A549 (cell line): ENCODE data around the gene LIPH. TPM values are rescaled to one million over a fixed set of nuclear protein-coding genes. Genes with fewer than 3 reads are reported as not detected.
A peak's percentile ranks its signal among the peaks of the same experiment; 100 is the strongest.

ENCODE experiments used
- ATAC-seq, 2 experiments: fragments of 200-7000 bp in 1 of 2; fragments of >200 bp in 1 of 2; cut with Nextera tagmentation in 1 of 2; cut with Tn5 transposase in 1 of 2; 3 replicates each; pipeline versions ENCODE4 v1.8.0 to v1.9.1; 2018 to 2020; ENCODE audit warnings: mild to moderate bottlenecking in 1 of 2, moderate library complexity in 1 of 2
- CTCF ChIA-PET: fragments of 300-600 bp; sonication (Branson Sonifier 250); formaldehyde crosslinking; extraction: SDS; loops from one replicate; lab custom pipeline; 2021; ENCODE audit warnings: antibody characterized with exemption, inconsistent platforms; lab: Yijun Ruan, JAX
- POLR2A ChIA-PET: fragments of 350-600 bp; formaldehyde crosslinking; extraction: SDS; loops from one replicate; lab custom pipeline; 2021; ENCODE audit warnings: antibody characterized with exemption, inconsistent platforms; lab: Yijun Ruan, JAX
- DNase-seq, 2 experiments: peaks; one replicate each; pipeline versions ENCODE4 v3.0.0 to v3.0.0-alpha.2; 2011 to 2016; ENCODE audit warnings: low read depth in 1 of 2, low spot score in 1 of 2
- FAIRE-seq: peaks from 2 replicates; lab custom pipeline; 2011; peaks lifted over from hg19 to GRCh38; lab: Jason Lieb, UNC
- H3K27ac ChIP-seq, 2 experiments: fragments of >200 bp; sonication (Bioruptor Twin); formaldehyde crosslinking; 3 replicates each; pipeline ENCODE4 v1.5.1; 2016 to 2017
- H3K4me1 ChIP-seq: fragments of >200 bp; sonication (Bioruptor Twin); formaldehyde crosslinking; 3 replicates; pipeline ENCODE4 v1.6.1; 2016
- H3K4me2 ChIP-seq: fragments of >200 bp; sonication (Bioruptor Twin); formaldehyde crosslinking; 3 replicates; pipeline ENCODE4 v1.6.1; 2016
- H3K4me3 ChIP-seq: fragments of >200 bp; sonication (Bioruptor Twin); formaldehyde crosslinking; 3 replicates; pipeline ENCODE4 v1.5.1; 2016
- H3K9me3 ChIP-seq: fragments of >200 bp; sonication (Bioruptor Twin); formaldehyde crosslinking; 3 replicates; pipeline ENCODE4 v1.6.1; 2016
- CBX2 ChIP-seq: fragments of 200-600 bp; sonication (generic); IDR thresholded peaks from 2 replicates; pipeline ENCODE4 v1.6.1; 2016; ENCODE audit warnings: low read depth, mild to moderate bottlenecking, borderline replicate concordance
- E2F6 ChIP-seq: IDR thresholded peaks from 2 replicates; pipeline ENCODE4 v1.6.1; 2012; ENCODE audit warnings: low read depth, borderline replicate concordance
- EP300 ChIP-seq, 2 experiments: fragments of >200 bp; sonication (Bioruptor Twin); formaldehyde crosslinking; IDR thresholded peaks; 2 replicates in 1 of 2; 3 replicates in 1 of 2; pipeline ENCODE4 v1.6.1; 2016 to 2017
- FOSB ChIP-seq: fragments of 250-450 bp; sonication (Bioruptor Pico); IDR thresholded peaks from 2 replicates; pipeline ENCODE4 v1.5.0; 2020; ENCODE audit warnings: mild to moderate bottlenecking, moderate library complexity
- GATA3 ChIP-seq: IDR thresholded peaks from 2 replicates; pipeline ENCODE4 v1.6.1; 2012; ENCODE audit warnings: borderline replicate concordance
- HEYL ChIP-seq: fragments of 250-450 bp; sonication (Bioruptor Pico); IDR thresholded peaks from 2 replicates; pipeline ENCODE4 v1.8.0; 2021; ENCODE audit warnings: mild to moderate bottlenecking, moderate library complexity
- HOXA7 ChIP-seq: fragments of 250-450 bp; sonication (Bioruptor Pico); IDR thresholded peaks from 2 replicates; pipeline ENCODE4 v1.5.0; 2020; ENCODE audit warnings: mild to moderate bottlenecking, moderate library complexity
- JUNB ChIP-seq: fragments of >200 bp; sonication (Bioruptor Twin); formaldehyde crosslinking; IDR thresholded peaks from 2 replicates; pipeline ENCODE4 v1.6.1; 2016
- KDM1A ChIP-seq: fragments of 200-600 bp; sonication (generic); IDR thresholded peaks from 2 replicates; pipeline ENCODE4 v1.6.1; 2016; ENCODE audit warnings: low read depth, mild to moderate bottlenecking
- MAFK ChIP-seq: fragments of 450-650 bp; IDR thresholded peaks from 2 replicates; pipeline ENCODE4 v1.6.1; 2014; ENCODE audit not compliant: partially characterized antibody
- NR3C1 ChIP-seq: fragments of >200 bp; sonication (Bioruptor Twin); formaldehyde crosslinking; IDR thresholded peaks from 3 replicates; pipeline ENCODE4 v1.6.1; 2017
- PHF8 ChIP-seq: fragments of 200-600 bp; sonication (generic); IDR thresholded peaks from 2 replicates; pipeline ENCODE4 v1.6.1; 2016; ENCODE audit warnings: low read depth, mild to moderate bottlenecking, antibody characterized with exemption, moderate library complexity, borderline replicate concordance
- POLR2A ChIP-seq: IDR thresholded peaks from 2 replicates; pipeline ENCODE4 v1.6.1; 2012; ENCODE audit warnings: mild to moderate bottlenecking, low read length
- RAD21 ChIP-seq, 2 experiments: fragments of >200 bp in 1 of 2; sonication (Bioruptor Twin) in 1 of 2; formaldehyde crosslinking in 1 of 2; IDR thresholded peaks in 1 of 2; conservative IDR thresholded peaks in 1 of 2; 2 replicates in 1 of 2; 3 replicates in 1 of 2; pipeline ENCODE4 v1.6.1; 2012 to 2018; ENCODE audit warnings: inconsistent platforms in 1 of 2
- RFX5 ChIP-seq: fragments of 450-650 bp; IDR thresholded peaks from 2 replicates; pipeline ENCODE4 v1.7.1; 2014; ENCODE audit warnings: antibody characterized with exemption, mild to moderate bottlenecking, moderate library complexity
- TP53 ChIP-seq: fragments of 250-450 bp; sonication (Bioruptor Pico); IDR thresholded peaks from 2 replicates; pipeline ENCODE4 v1.5.0; 2021; ENCODE audit warnings: mild to moderate bottlenecking, moderate library complexity
- USF2 ChIP-seq: fragments of 450-650 bp; IDR thresholded peaks from 2 replicates; pipeline ENCODE4 v1.6.1; 2014; ENCODE audit warnings: antibody characterized with exemption
- ZNF302 ChIP-seq: fragments of 250-450 bp; sonication (Bioruptor Pico); IDR thresholded peaks from 2 replicates; pipeline ENCODE4 v1.9.0; 2021; ENCODE audit warnings: inconsistent platforms, mild to moderate bottlenecking, moderate library complexity
- ZSCAN20 ChIP-seq: fragments of 250-450 bp; sonication (Bioruptor Pico); IDR thresholded peaks from 2 replicates; pipeline ENCODE4 v1.8.0; 2022; ENCODE audit warnings: mild to moderate bottlenecking, moderate library complexity
- WGBS: methylation state at CpG from one replicate; pipeline ENCODE4 v1.1.6; 2017; ENCODE audit errors: missing lambda C conversion rate; 5-methylcytosine and 5-hydroxymethylcytosine counted together
- polyA plus RNA-seq, 4 experiments: library from polyadenylated mRNA; depleted of rRNA in 3 of 4; stranded (reverse); fragments of >200 nt; fragmentation: RNase III in 1 of 4; extraction: RNeasy Plus Mini Kit Qiagen cat#74134 plus additional on column Dnase treatment in 1 of 4; gene quantifications; 2 replicates in 3 of 4; 3 replicates in 1 of 4; pipeline ENCODE4 v1.2.3, GENCODE V29; 2011 to 2017

Gene LIPH
- polyA plus RNA-seq, 2 of the 4 experiments (the other 2 are of a cell fraction), result 6.9 to 34.9 TPM

GRCh38 chr3:185526349-185526951, 25.9 kb downstream of the LIPH start:
- FAIRE-seq (no peak), ATAC-seq (no peak), DNase-seq (no peak)
- H3K9me3 ChIP-seq, result no peaks in the 10 kb centered on the region
- TF ChIP-seq ZNF302 (CRISPR knock-in tag), result no peak
- no peak for TF ChIP-seq HOXA7
- no peak for TF ChIP-seq KDM1A
- no peak for TF ChIP-seq POLR2A
- TF ChIP-seq ZSCAN20 (CRISPR knock-in tag), result no peak
- TF ChIP-seq RFX5, result no peak
- no peak for TF ChIP-seq PHF8
- no peak for TF ChIP-seq HEYL (CRISPR knock-in tag)
- no peak for TF ChIP-seq EP300 (IDR thresholded peaks at IDR 0.05)
- no peak for TF ChIP-seq CBX2
- TF ChIP-seq USF2, result no peak
- TF ChIP-seq NR3C1, result no peak
- TF ChIP-seq E2F6, result no peak
- TF ChIP-seq GATA3, result no peak
- no peak for TF ChIP-seq TP53 (CRISPR knock-in tag)
- ChIA-PET POLR2A (no interaction called here), CTCF (interaction anchor here (1.2 to 2.3 kb wide), 2 partner anchors 31 to 32 kb away, joined by 4 to 7 read pairs; no protein-coding TSS in a partner anchor)
- H3K4me1 ChIP-seq, result peaks cover 6% of the 10 kb centered on the region; the same call in 1 of the 3 replicates
- 98% methylated on average over 2 of the region's 2 CpGs for WGBS
- no peak overlapping the region for H3K4me2 ChIP-seq
- H3K27ac ChIP-seq, result no peak overlapping the region
- no peak overlapping the region for H3K4me3 ChIP-seq

- no peaks in the 10 kb centered on the region for H3K4me1 ChIP-seq
- no peak overlapping the region for H3K4me2 ChIP-seq
- FAIRE-seq, result no peak
- no peaks in the 10 kb centered on the region for H3K9me3 ChIP-seq
- CTCF ChIA-PET, result interaction anchor here (0.9 to 1.3 kb wide), 2 partner anchors 10 to 38 kb away, joined by 3 read pairs; no protein-coding TSS in a partner anchor
- H3K4me3 ChIP-seq, result no peak overlapping the region
- no peak for ATAC-seq
- TF ChIP-seq MAFK (peak; percentile 65), FOSB (CRISPR knock-in tag) (no peak)
- TF ChIP-seq, all 56 proteins: peak for 1
- DNase-seq, result no peak
- H3K27ac ChIP-seq, result no peak overlapping the region
- POLR2A ChIA-PET, result no interaction called here
- 86% methylated on average over 7 of the region's 7 CpGs for WGBS
Observed at GRCh38 chr3:185521349-185522138, 30.8 kb downstream of the LIPH start.

GRCh38 chr3:185519021-185519420, 33.4 kb downstream of the LIPH start:
- no peak overlapping the region for H3K27ac ChIP-seq
- POLR2A ChIA-PET, result no interaction called here
- no peak for ATAC-seq

More at GRCh38 chr3:185519021-185519420, 33.4 kb downstream of the LIPH start:
- CTCF ChIA-PET, result interaction anchor here (0.8 kb wide), 1 partner anchor 41 kb away, joined by 3 read pairs; no protein-coding TSS in a partner anchor
- TF ChIP-seq RAD21 (conservative IDR thresholded peaks at IDR 0.05 in 1 of 2, IDR thresholded peaks at IDR 0.05 in 1 of 2) (0 out of 5 replicates have a peak, but pooled peaks of 1 of the 2 experiments have one; percentile 6), JUNB (no peak)
- H3K4me2 ChIP-seq, result no peak overlapping the region
- H3K4me1 ChIP-seq, result no peaks in the 10 kb centered on the region
- 94% methylated on average over 5 of the region's 5 CpGs for WGBS
- H3K4me3 ChIP-seq, result no peak overlapping the region
- DNase-seq (no peak), FAIRE-seq (no peak)
- H3K9me3 ChIP-seq, result no peaks in the 10 kb centered on the region
